HepG2 (cell line): Measurements from ENCODE around the gene DDX18. TPM values are rescaled to one million over a fixed set of nuclear protein-coding genes. Genes with fewer than 3 reads are reported as not detected.

Experiments
- DBP ChIP-seq: sonication (generic); formaldehyde crosslinking; IDR thresholded peaks from 2 replicates; pipeline ENCODE4 v1.4.0; 2020; ENCODE audit warnings: missing genetic modification reagents; ENCODE audit errors: not compliant biosample characterization
- FIP1L1 ChIP-seq: fragments of 200-400 bp; formaldehyde crosslinking; IDR thresholded peaks from 2 replicates; pipeline ENCODE4 v1.6.1; 2018; ENCODE audit warnings: low read depth, mild to moderate bottlenecking, low read length, moderate library complexity, borderline replicate concordance; ENCODE audit not compliant: insufficient read depth
- HNRNPLL ChIP-seq: fragments of 200-400 bp; formaldehyde crosslinking; IDR thresholded peaks from 2 replicates; pipeline ENCODE4 v1.6.1; 2017; ENCODE audit warnings: mild to moderate bottlenecking, low read depth, low read length; ENCODE audit not compliant: poor library complexity, severe bottlenecking
- HOXA5 ChIP-seq: sonication (generic); formaldehyde crosslinking; IDR thresholded peaks from 2 replicates; pipeline ENCODE4 v1.4.0; 2020; ENCODE audit warnings: missing genetic modification reagents
- NR2F1 ChIP-seq, 2 experiments: fragments of 450-650 bp in 1 of 2; formaldehyde crosslinking in 1 of 2; IDR thresholded peaks; 2 replicates each; pipeline versions ENCODE4 v1.5.0 to v1.6.1; 2016 to 2020; ENCODE audit warnings: mild to moderate bottlenecking in 1 of 2, missing compliant biosample characterization in 1 of 2, missing genetic modification reagents in 1 of 2, moderate library complexity in 1 of 2
- SNAI1 ChIP-seq: sonication (generic); formaldehyde crosslinking; IDR thresholded peaks from 2 replicates; pipeline ENCODE4 v1.5.0; 2020; ENCODE audit warnings: mild to moderate bottlenecking, missing genetic modification reagents, borderline replicate concordance
- ZFAT ChIP-seq: sonication (generic); formaldehyde crosslinking; conservative IDR thresholded peaks from 2 replicates; pipeline ENCODE4 v1.8.1; 2023; ENCODE audit warnings: missing genetic modification reagents, inconsistent platforms
- ZFYVE20 ChIP-seq: sonication (generic); formaldehyde crosslinking; IDR thresholded peaks from 2 replicates; pipeline ENCODE4 v1.8.0; 2023; ENCODE audit warnings: low read depth, mild to moderate bottlenecking, moderate library complexity, missing genetic modification reagents, borderline replicate concordance
- ZNF138 ChIP-seq: sonication (generic); formaldehyde crosslinking; IDR thresholded peaks from 2 replicates; pipeline ENCODE4 v1.5.0; 2020; ENCODE audit warnings: mild to moderate bottlenecking, low read depth, missing genetic modification reagents
- ZNF232 ChIP-seq: sonication (generic); formaldehyde crosslinking; IDR thresholded peaks from 2 replicates; pipeline ENCODE4 v1.4.0; 2020; ENCODE audit warnings: missing genetic modification reagents, borderline replicate concordance
- ZNF326 ChIP-seq: sonication (generic); formaldehyde crosslinking; IDR thresholded peaks from 2 replicates; pipeline ENCODE4 v1.4.0; 2020; ENCODE audit warnings: missing genetic modification reagents, borderline replicate concordance
- ZNF891 ChIP-seq: sonication (generic); formaldehyde crosslinking; IDR thresholded peaks from 2 replicates; pipeline ENCODE4 v1.5.0; 2020; ENCODE audit warnings: mild to moderate bottlenecking, missing genetic modification reagents
- polyA plus RNA-seq, 8 experiments: library from polyadenylated mRNA; depleted of rRNA in 3 of 8; stranded (reverse) in 7 of 8; unstranded in 1 of 8; fragments of >200 nt; fragmentation: Illumina TruSeq in 4 of 8; extraction: Trizol in 4 of 8; gene quantifications; 2 replicates each; pipeline versions ENCODE4 v1.2.1 to v1.2.3, GENCODE V29; 2011 to 2016; ENCODE audit warnings: low read depth in 4 of 8, missing spikeins in 1 of 8, mixed read lengths in 1 of 8; ENCODE audit not compliant: insufficient read depth in 1 of 8
- total RNA-seq, 5 experiments: library from RNA; depleted of rRNA; stranded (reverse); fragments of >200 nt; fragmentation: Illumina TruSeq; extraction: Trizol; gene quantifications; 2 replicates each; pipeline ENCODE4 v1.2.3, GENCODE V29; 2016; ENCODE audit warnings: low read depth in 1 of 5
- TF ChIP-seq, protein P1 (sequence below): sonication (generic); formaldehyde crosslinking; IDR thresholded peaks from 2 replicates; pipeline ENCODE4 v1.4.0; 2020; ENCODE audit warnings: missing genetic modification reagents, borderline replicate concordance
- TF ChIP-seq, protein P2 (sequence below): sonication (generic); formaldehyde crosslinking; IDR thresholded peaks from 2 replicates; pipeline ENCODE4 v1.5.0; 2020; ENCODE audit warnings: missing genetic modification reagents
- TF ChIP-seq, protein P3 (sequence below): sonication (generic); formaldehyde crosslinking; IDR thresholded peaks from 2 replicates; pipeline ENCODE4 v1.4.0; 2020; ENCODE audit warnings: missing genetic modification reagents

The DDX18 gene
- total and polyA plus RNA-seq, 2 of the 13 experiments (the other 11 are each of a cell fraction or from before 2014, with no cell fraction given) = 64.0 to 134 TPM

DNA sequence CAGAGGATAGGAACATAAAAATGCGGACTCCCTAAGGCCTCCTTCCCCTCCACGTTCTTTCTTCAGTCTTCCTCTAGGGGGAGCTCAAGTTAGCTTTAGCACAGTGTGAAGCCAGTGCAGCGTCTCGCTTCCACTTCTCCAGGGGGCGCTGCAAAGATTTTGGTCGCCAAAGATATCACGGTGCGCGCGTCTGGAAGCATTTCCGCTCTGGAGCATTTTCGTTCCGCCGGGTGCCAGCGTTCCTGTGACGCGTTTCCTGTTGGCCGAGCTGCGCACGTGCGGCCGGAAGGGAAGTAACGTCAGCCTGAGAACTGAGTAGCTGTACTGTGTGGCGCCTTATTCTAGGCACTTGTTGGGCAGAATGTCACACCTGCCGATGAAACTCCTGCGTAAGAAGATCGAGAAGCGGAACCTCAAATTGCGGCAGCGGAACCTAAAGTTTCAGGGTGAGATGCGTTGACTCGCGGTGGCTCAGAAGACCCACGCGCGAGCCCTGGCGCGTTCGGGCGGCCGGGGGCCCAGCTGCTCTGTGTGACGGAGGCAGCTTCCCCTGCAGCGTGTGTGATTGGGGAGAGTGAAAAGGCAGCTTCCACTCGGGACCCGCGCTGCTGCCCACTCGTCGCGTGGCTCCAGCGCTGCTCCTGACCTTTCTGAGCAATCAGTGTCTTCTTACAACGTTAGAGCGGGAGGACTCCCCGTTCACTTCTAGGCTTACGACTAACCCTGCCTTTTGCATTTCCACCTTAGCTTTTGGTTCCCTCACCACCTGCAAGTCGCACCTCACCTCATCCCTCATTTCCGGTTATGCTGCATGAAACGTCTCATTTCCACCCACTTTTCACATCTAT is at the start of gene DDX18 (continued):
- TF ChIP-seq, protein P1, sequence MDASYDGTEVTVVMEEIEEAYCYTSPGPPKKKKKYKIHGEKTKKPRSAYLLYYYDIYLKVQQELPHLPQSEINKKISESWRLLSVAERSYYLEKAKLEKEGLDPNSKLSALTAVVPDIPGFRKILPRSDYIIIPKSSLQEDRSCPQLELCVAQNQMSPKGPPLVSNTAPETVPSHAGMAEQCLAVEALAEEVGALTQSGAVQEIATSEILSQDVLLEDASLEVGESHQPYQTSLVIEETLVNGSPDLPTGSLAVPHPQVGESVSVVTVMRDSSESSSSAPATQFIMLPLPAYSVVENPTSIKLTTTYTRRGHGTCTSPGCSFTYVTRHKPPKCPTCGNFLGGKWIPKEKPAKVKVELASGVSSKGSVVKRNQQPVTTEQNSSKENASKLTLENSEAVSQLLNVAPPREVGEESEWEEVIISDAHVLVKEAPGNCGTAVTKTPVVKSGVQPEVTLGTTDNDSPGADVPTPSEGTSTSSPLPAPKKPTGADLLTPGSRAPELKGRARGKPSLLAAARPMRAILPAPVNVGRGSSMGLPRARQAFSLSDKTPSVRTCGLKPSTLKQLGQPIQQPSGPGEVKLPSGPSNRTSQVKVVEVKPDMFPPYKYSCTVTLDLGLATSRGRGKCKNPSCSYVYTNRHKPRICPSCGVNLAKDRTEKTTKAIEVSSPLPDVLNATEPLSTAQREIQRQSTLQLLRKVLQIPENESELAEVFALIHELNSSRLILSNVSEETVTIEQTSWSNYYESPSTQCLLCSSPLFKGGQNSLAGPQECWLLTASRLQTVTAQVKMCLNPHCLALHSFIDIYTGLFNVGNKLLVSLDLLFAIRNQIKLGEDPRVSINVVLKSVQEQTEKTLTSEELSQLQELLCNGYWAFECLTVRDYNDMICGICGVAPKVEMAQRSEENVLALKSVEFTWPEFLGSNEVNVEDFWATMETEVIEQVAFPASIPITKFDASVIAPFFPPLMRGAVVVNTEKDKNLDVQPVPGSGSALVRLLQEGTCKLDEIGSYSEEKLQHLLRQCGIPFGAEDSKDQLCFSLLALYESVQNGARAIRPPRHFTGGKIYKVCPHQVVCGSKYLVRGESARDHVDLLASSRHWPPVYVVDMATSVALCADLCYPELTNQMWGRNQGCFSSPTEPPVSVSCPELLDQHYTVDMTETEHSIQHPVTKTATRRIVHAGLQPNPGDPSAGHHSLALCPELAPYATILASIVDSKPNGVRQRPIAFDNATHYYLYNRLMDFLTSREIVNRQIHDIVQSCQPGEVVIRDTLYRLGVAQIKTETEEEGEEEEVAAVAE (CRISPR knock-in tag) = peak; percentile 60
- TF ChIP-seq NR2F1 (CRISPR knock-in tag; IDR thresholded peaks at IDR 0.05) (no peak), ZNF232 (CRISPR knock-in tag) (peak; percentile 44; the same call in 1 of the 2 replicates), SNAI1 (peak; percentile 89), ZNF138 (CRISPR knock-in tag) (no peak; the same call in 1 of the 2 replicates), FIP1L1 (peak; percentile 91; the same call in 1 of the 2 replicates), HOXA5 (peak; percentile 95), ZFYVE20 (CRISPR knock-in tag) (no peak), ZFAT (CRISPR knock-in tag) (no peak), ZNF326 (CRISPR knock-in tag) (no peak), ZNF891 (CRISPR knock-in tag) (peak; percentile 88), HNRNPLL (peak; percentile 82), DBP (CRISPR knock-in tag) (no peak)
- TF ChIP-seq, protein P2, sequence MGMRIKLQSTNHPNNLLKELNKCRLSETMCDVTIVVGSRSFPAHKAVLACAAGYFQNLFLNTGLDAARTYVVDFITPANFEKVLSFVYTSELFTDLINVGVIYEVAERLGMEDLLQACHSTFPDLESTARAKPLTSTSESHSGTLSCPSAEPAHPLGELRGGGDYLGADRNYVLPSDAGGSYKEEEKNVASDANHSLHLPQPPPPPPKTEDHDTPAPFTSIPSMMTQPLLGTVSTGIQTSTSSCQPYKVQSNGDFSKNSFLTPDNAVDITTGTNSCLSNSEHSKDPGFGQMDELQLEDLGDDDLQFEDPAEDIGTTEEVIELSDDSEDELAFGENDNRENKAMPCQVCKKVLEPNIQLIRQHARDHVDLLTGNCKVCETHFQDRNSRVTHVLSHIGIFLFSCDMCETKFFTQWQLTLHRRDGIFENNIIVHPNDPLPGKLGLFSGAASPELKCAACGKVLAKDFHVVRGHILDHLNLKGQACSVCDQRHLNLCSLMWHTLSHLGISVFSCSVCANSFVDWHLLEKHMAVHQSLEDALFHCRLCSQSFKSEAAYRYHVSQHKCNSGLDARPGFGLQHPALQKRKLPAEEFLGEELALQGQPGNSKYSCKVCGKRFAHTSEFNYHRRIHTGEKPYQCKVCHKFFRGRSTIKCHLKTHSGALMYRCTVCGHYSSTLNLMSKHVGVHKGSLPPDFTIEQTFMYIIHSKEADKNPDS = 0 out of 2 replicates have a peak, but pooled peaks have one; percentile 81
- TF ChIP-seq, protein P3, sequence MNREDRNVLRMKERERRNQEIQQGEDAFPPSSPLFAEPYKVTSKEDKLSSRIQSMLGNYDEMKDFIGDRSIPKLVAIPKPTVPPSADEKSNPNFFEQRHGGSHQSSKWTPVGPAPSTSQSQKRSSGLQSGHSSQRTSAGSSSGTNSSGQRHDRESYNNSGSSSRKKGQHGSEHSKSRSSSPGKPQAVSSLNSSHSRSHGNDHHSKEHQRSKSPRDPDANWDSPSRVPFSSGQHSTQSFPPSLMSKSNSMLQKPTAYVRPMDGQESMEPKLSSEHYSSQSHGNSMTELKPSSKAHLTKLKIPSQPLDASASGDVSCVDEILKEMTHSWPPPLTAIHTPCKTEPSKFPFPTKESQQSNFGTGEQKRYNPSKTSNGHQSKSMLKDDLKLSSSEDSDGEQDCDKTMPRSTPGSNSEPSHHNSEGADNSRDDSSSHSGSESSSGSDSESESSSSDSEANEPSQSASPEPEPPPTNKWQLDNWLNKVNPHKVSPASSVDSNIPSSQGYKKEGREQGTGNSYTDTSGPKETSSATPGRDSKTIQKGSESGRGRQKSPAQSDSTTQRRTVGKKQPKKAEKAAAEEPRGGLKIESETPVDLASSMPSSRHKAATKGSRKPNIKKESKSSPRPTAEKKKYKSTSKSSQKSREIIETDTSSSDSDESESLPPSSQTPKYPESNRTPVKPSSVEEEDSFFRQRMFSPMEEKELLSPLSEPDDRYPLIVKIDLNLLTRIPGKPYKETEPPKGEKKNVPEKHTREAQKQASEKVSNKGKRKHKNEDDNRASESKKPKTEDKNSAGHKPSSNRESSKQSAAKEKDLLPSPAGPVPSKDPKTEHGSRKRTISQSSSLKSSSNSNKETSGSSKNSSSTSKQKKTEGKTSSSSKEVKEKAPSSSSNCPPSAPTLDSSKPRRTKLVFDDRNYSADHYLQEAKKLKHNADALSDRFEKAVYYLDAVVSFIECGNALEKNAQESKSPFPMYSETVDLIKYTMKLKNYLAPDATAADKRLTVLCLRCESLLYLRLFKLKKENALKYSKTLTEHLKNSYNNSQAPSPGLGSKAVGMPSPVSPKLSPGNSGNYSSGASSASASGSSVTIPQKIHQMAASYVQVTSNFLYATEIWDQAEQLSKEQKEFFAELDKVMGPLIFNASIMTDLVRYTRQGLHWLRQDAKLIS (CRISPR knock-in tag) = no peak
